ENCODE data around the gene HSPBAP1.

The HSPBAP1 gene

GRCh38 chr3:122810734-122811133, 17.1 kb upstream of the HSPBAP1 start:
- no peak overlapping the region for H3K23ac ChIP-seq (ENCODE audit: low read depth, low read length, poor library complexity)
- H2AFZ ChIP-seq (ENCODE audit: low read length), result no peak overlapping the region
- H3K27ac ChIP-seq (replicated peaks; ENCODE audit: low read length), result no peak overlapping the region
- no peak overlapping the region for H3K18ac ChIP-seq (ENCODE audit: low read length)
- H2BK5ac ChIP-seq (ENCODE audit: low read length), result no peak overlapping the region
- no peaks in the 10 kb centered on the region for H3K27me3 ChIP-seq (ENCODE audit: control insufficient read depth in 3 of 3, insufficient read depth in 3 of 3, low read depth in 1 of 3, low read length in 3 of 3)
- H2BK15ac ChIP-seq (ENCODE audit: low read length), result no peak overlapping the region
- H3K14ac ChIP-seq (ENCODE audit: low read length), result no peak overlapping the region
- H3K9me3 ChIP-seq (replicated peaks in 1 of 2; ENCODE audit: control insufficient read depth in 2 of 2, insufficient read depth in 1 of 2, low read depth in 1 of 2, low read length in 2 of 2), result no peaks in the 10 kb centered on the region
- H3K9ac ChIP-seq (ENCODE audit: low read depth, low read length, poor library complexity), result no peak overlapping the region
- no peak overlapping the region for H4K91ac ChIP-seq (ENCODE audit: low read depth, low read length, poor library complexity)
- H3K36me3 ChIP-seq (replicated peaks in 1 of 2; ENCODE audit: control insufficient read depth in 2 of 2, insufficient read depth in 2 of 2, low read length in 2 of 2), result peaks cover 0 to 43% of the 10 kb centered on the region in 2 donors
- H2BK120ac ChIP-seq (ENCODE audit: low read depth, low read length), result no peak overlapping the region
- no peak for DNase-seq (ENCODE audit: low spot score)
- no peak overlapping the region for H3K4ac ChIP-seq (ENCODE audit: low read length)
- no peak overlapping the region for H3K4me2 ChIP-seq (ENCODE audit: insufficient read depth, low read length, poor library complexity, severe bottlenecking)
- H3K79me1 ChIP-seq (ENCODE audit: low read depth, low read length), result no peaks in the 10 kb centered on the region
- no peaks in the 10 kb centered on the region for H3K4me1 ChIP-seq (ENCODE audit: control insufficient read depth in 2 of 2, insufficient read depth in 1 of 2, low read depth in 1 of 2, low read length in 2 of 2)
- H4K8ac ChIP-seq (ENCODE audit: low read depth, low read length), result no peak overlapping the region
- no peak overlapping the region for H3K4me3 ChIP-seq (ENCODE audit: low read length in 2 of 2)
- H2AK5ac ChIP-seq (ENCODE audit: low read depth, low read length), result no peak overlapping the region
- no peak overlapping the region for H2BK12ac ChIP-seq (ENCODE audit: low read length)

GRCh38 chr3:122803977-122804376, 10.3 kb upstream of the HSPBAP1 start:
- DNase-seq (ENCODE audit: low spot score), result no peak
- WGBS, 2 donors (ENCODE audit: extremely low coverage in 2 of 2, insufficient read length in 2 of 2, insufficient replicate concordance in 1 of 2), result no CpG with 5 or more reads among the region's 2 CpGs

GRCh38 chr3:122802323-122802722, 8.7 kb upstream of the HSPBAP1 start:
- H3K79me1 ChIP-seq (ENCODE audit: low read depth, low read length), result no peaks in the 10 kb centered on the region
- no peak overlapping the region for H3K27ac ChIP-seq (replicated peaks; ENCODE audit: low read length)
- H3K23ac ChIP-seq (ENCODE audit: low read depth, low read length, poor library complexity), result no peak overlapping the region
- no peak overlapping the region for H2BK15ac ChIP-seq (ENCODE audit: low read length)
- no peaks in the 10 kb centered on the region for H3K4me1 ChIP-seq (ENCODE audit: control insufficient read depth in 2 of 2, insufficient read depth in 1 of 2, low read depth in 1 of 2, low read length in 2 of 2)
- H3K27me3 ChIP-seq (ENCODE audit: control insufficient read depth in 3 of 3, insufficient read depth in 3 of 3, low read depth in 1 of 3, low read length in 3 of 3), result no peaks in the 10 kb centered on the region
- H4K8ac ChIP-seq (ENCODE audit: low read depth, low read length), result no peak overlapping the region
- H3K4ac ChIP-seq (ENCODE audit: low read length), result no peak overlapping the region
- H2BK120ac ChIP-seq (ENCODE audit: low read depth, low read length), result no peak overlapping the region
- H3K36me3 ChIP-seq (replicated peaks in 1 of 2; ENCODE audit: control insufficient read depth in 2 of 2, insufficient read depth in 2 of 2, low read length in 2 of 2), result peaks cover 0 to 6% of the 10 kb centered on the region in 2 donors
- no peak for DNase-seq (ENCODE audit: low spot score)
- H2AFZ ChIP-seq (ENCODE audit: low read length), result no peak overlapping the region
- H2BK5ac ChIP-seq (ENCODE audit: low read length), result no peak overlapping the region
- no peak overlapping the region for H3K4me2 ChIP-seq (ENCODE audit: insufficient read depth, low read length, poor library complexity, severe bottlenecking)
- H4K91ac ChIP-seq (ENCODE audit: low read depth, low read length, poor library complexity), result no peak overlapping the region
- no peak overlapping the region for H3K14ac ChIP-seq (ENCODE audit: low read length)
- H3K18ac ChIP-seq (ENCODE audit: low read length), result no peak overlapping the region
- no peak overlapping the region for H2BK12ac ChIP-seq (ENCODE audit: low read length)
- no peak overlapping the region for H3K4me3 ChIP-seq (ENCODE audit: low read length in 2 of 2)
- no peaks in the 10 kb centered on the region for H3K9me3 ChIP-seq (replicated peaks in 1 of 2; ENCODE audit: control insufficient read depth in 2 of 2, insufficient read depth in 1 of 2, low read depth in 1 of 2, low read length in 2 of 2)
- no peak overlapping the region for H2AK5ac ChIP-seq (ENCODE audit: low read depth, low read length)
- no CpG with 5 or more reads among the region's 1 CpG for WGBS, 2 donors (ENCODE audit: extremely low coverage in 2 of 2, insufficient read length in 2 of 2, insufficient replicate concordance in 1 of 2)
- no peak overlapping the region for H3K9ac ChIP-seq (ENCODE audit: low read depth, low read length, poor library complexity)

More at GRCh38 chr3:122803977-122804376, 10.3 kb upstream of the HSPBAP1 start:
- Histone ChIP-seq H3K4me3 (ENCODE audit: low read length in 2 of 2) (no peak overlapping the region), H3K18ac (ENCODE audit: low read length) (no peak overlapping the region), H2AK5ac (ENCODE audit: low read depth, low read length) (no peak overlapping the region), H2BK12ac (ENCODE audit: low read length) (no peak overlapping the region), H2BK5ac (ENCODE audit: low read length) (no peak overlapping the region), H3K4me2 (ENCODE audit: insufficient read depth, low read length, poor library complexity, severe bottlenecking) (no peak overlapping the region), H3K4me1 (ENCODE audit: control insufficient read depth in 2 of 2, insufficient read depth in 1 of 2, low read depth in 1 of 2, low read length in 2 of 2) (no peaks in the 10 kb centered on the region), H2BK15ac (ENCODE audit: low read length) (no peak overlapping the region), H2BK120ac (ENCODE audit: low read depth, low read length) (no peak overlapping the region), H3K23ac (ENCODE audit: low read depth, low read length, poor library complexity) (no peak overlapping the region), H3K14ac (ENCODE audit: low read length) (no peak overlapping the region), H3K27ac (replicated peaks; ENCODE audit: low read length) (no peak overlapping the region), H4K91ac (ENCODE audit: low read depth, low read length, poor library complexity) (no peak overlapping the region), H4K8ac (ENCODE audit: low read depth, low read length) (no peak overlapping the region), H3K4ac (ENCODE audit: low read length) (no peak overlapping the region), H3K36me3 (replicated peaks in 1 of 2; ENCODE audit: control insufficient read depth in 2 of 2, insufficient read depth in 2 of 2, low read length in 2 of 2) (peaks cover 0 to 21% of the 10 kb centered on the region in 2 donors), H3K9me3 (replicated peaks in 1 of 2; ENCODE audit: control insufficient read depth in 2 of 2, insufficient read depth in 1 of 2, low read depth in 1 of 2, low read length in 2 of 2) (no peaks in the 10 kb centered on the region), H3K79me1 (ENCODE audit: low read depth, low read length) (no peaks in the 10 kb centered on the region), H2AFZ (ENCODE audit: low read length) (no peak overlapping the region), H3K9ac (ENCODE audit: low read depth, low read length, poor library complexity) (no peak overlapping the region), H3K27me3 (ENCODE audit: control insufficient read depth in 3 of 3, insufficient read depth in 3 of 3, low read depth in 1 of 3, low read length in 3 of 3) (no peaks in the 10 kb centered on the region)

- no peak overlapping the region for H4K8ac ChIP-seq (ENCODE audit: low read depth, low read length)
- no peaks in the 10 kb centered on the region for H3K36me3 ChIP-seq (replicated peaks in 1 of 2; ENCODE audit: control insufficient read depth in 2 of 2, insufficient read depth in 2 of 2, low read length in 2 of 2)
- H3K79me1 ChIP-seq (ENCODE audit: low read depth, low read length), result no peaks in the 10 kb centered on the region
- no peak for DNase-seq (ENCODE audit: low spot score)
- no peak overlapping the region for H3K23ac ChIP-seq (ENCODE audit: low read depth, low read length, poor library complexity)
- peaks cover 0 to 2% of the 10 kb centered on the region in 2 donors for H3K4me1 ChIP-seq (ENCODE audit: control insufficient read depth in 2 of 2, insufficient read depth in 1 of 2, low read depth in 1 of 2, low read length in 2 of 2)
- H2BK12ac ChIP-seq (ENCODE audit: low read length), result no peak overlapping the region
- H2BK5ac ChIP-seq (ENCODE audit: low read length), result no peak overlapping the region
- H3K18ac ChIP-seq (ENCODE audit: low read length), result no peak overlapping the region
- H4K91ac ChIP-seq (ENCODE audit: low read depth, low read length, poor library complexity), result no peak overlapping the region
- peaks cover 0 to 4% of the 10 kb centered on the region in 2 donors for H3K9me3 ChIP-seq (replicated peaks in 1 of 2; ENCODE audit: control insufficient read depth in 2 of 2, insufficient read depth in 1 of 2, low read depth in 1 of 2, low read length in 2 of 2)
- no peak overlapping the region for H2BK15ac ChIP-seq (ENCODE audit: low read length)
- H3K27me3 ChIP-seq (ENCODE audit: control insufficient read depth in 3 of 3, insufficient read depth in 3 of 3, low read depth in 1 of 3, low read length in 3 of 3), result no peaks in the 10 kb centered on the region
- no peak overlapping the region for H3K4me3 ChIP-seq (ENCODE audit: low read length in 2 of 2)
- H3K14ac ChIP-seq (ENCODE audit: low read length), result no peak overlapping the region
- no peak overlapping the region for H3K9ac ChIP-seq (ENCODE audit: low read depth, low read length, poor library complexity)
- H3K4ac ChIP-seq (ENCODE audit: low read length), result no peak overlapping the region
- H3K4me2 ChIP-seq (ENCODE audit: insufficient read depth, low read length, poor library complexity, severe bottlenecking), result no peak overlapping the region
- WGBS, 2 donors (ENCODE audit: extremely low coverage in 2 of 2, insufficient read length in 2 of 2, insufficient replicate concordance in 1 of 2), result no CpG with 5 or more reads among the region's 3 CpGs
- H2BK120ac ChIP-seq (ENCODE audit: low read depth, low read length), result no peak overlapping the region
- H2AK5ac ChIP-seq (ENCODE audit: low read depth, low read length), result no peak overlapping the region
- H3K27ac ChIP-seq (replicated peaks; ENCODE audit: low read length), result no peak overlapping the region
- no peak overlapping the region for H2AFZ ChIP-seq (ENCODE audit: low read length)
Observed at GRCh38 chr3:122800706-122801237, 7.1 kb upstream of the HSPBAP1 start.
